Measurements from ENCODE around the gene PER1.
A peak's percentile ranks its signal among the peaks of the same experiment; 100 is the strongest.

The PER1 gene

GRCh38 chr17:8122924-8123694 is 29.1 kb downstream of the PER1 start:
- Histone ChIP-seq H3K9me3 (ENCODE audit: low read depth, low read length) (no peaks in the 10 kb centered on the region), H3K36me3 (ENCODE audit: insufficient read depth, low read length) (no peaks in the 10 kb centered on the region), H3K27ac (no peak overlapping the region), H3K4me3 (peak overlapping the region; percentile 97), H3K9ac (ENCODE audit: insufficient read length) (peak overlapping the region; percentile 58)
- TF ChIP-seq EZH2 (IDR thresholded peaks at IDR 0.05) (no peak), POLR2AphosphoS5 (IDR thresholded peaks at IDR 0.05; ENCODE audit: borderline replicate concordance, low read depth, low read length) (no peak), FOXP2 (optimal IDR thresholded peaks at IDR 0.05; ENCODE audit: control extremely low read depth, extremely low read length, insufficient read depth) (no peak)
- no peak for DNase-seq (ENCODE audit: low read depth, low spot score)

- H3K9me3 ChIP-seq (ENCODE audit: low read depth, low read length), result no peaks in the 10 kb centered on the region
- no peak for DNase-seq (ENCODE audit: low read depth, low spot score)
- H3K9ac ChIP-seq (ENCODE audit: insufficient read length), result peak overlapping the region; percentile 58
- H3K36me3 ChIP-seq (ENCODE audit: insufficient read depth, low read length), result no peaks in the 10 kb centered on the region
- TF ChIP-seq FOXP2 (optimal IDR thresholded peaks at IDR 0.05; ENCODE audit: control extremely low read depth, extremely low read length, insufficient read depth), result no peak
- no peak for TF ChIP-seq EZH2 (IDR thresholded peaks at IDR 0.05)
- TF ChIP-seq POLR2AphosphoS5 (IDR thresholded peaks at IDR 0.05; ENCODE audit: borderline replicate concordance, low read depth, low read length), result no peak
- H3K27ac ChIP-seq, result no peak overlapping the region
- peak overlapping the region; percentile 97 for H3K4me3 ChIP-seq
Measured at GRCh38 chr17:8122422-8122923, 29.7 kb downstream of the PER1 start.

GRCh38 chr17:8121681-8122421 is 30.4 kb downstream of the PER1 start:
- Histone ChIP-seq H3K4me3 (peak overlapping the region; percentile 97), H3K9me3 (ENCODE audit: low read depth, low read length) (no peaks in the 10 kb centered on the region), H3K36me3 (ENCODE audit: insufficient read depth, low read length) (no peaks in the 10 kb centered on the region), H3K27ac (no peak overlapping the region), H3K9ac (ENCODE audit: insufficient read length) (no peak overlapping the region)
- TF ChIP-seq FOXP2 (optimal IDR thresholded peaks at IDR 0.05; ENCODE audit: control extremely low read depth, extremely low read length, insufficient read depth) (no peak), EZH2 (IDR thresholded peaks at IDR 0.05) (no peak), POLR2AphosphoS5 (IDR thresholded peaks at IDR 0.05; ENCODE audit: borderline replicate concordance, low read depth, low read length) (no peak)
- no peak for DNase-seq (ENCODE audit: low read depth, low spot score)

GRCh38 chr17:8121407-8121680 is 30.9 kb downstream of the PER1 start:
- Histone ChIP-seq H3K27ac (no peak overlapping the region), H3K9ac (ENCODE audit: insufficient read length) (no peak overlapping the region)

DNA sequence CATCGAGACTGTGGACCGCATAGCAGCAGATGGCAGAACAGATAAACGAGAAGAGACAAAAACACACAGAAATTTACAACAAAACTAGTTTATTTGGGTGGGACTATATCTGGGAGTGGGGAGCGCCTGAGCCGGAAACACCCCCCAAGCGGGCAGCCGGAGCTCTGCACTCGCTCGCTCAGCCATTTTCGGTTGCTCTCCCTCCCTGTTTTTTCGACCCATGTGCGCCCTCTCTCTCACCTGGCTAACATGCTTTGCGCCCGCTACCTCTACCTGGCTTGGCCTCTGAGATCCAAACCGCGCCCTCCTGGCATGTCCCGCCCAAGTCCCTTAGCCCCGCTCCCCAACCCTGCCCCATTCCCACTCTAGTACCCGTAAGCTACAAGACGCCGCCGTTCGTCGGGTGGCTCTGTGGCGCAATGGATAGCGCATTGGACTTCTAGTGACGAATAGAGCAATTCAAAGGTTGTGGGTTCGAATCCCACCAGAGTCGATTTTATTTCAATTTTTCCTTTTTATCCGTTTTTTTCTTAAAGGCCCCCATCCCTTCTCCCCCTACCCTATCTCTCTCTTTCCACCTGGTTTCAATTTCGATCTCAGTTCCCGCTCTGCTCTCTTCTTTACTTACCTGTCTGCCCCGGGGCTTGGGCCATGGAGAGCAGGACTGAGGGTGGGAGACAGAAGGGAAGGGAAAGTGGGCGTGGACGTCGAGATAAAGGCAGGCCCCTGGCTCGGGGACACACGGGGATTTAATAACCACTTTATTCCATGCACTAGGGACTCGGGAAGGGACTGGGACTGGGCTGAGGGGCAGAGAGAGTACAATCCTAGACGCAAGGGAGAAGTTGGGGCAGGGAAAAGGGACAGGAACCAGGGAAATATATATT is 31.4 kb downstream of the PER1 start:
- DNase-seq (ENCODE audit: low read depth, low spot score), result no peak
- Histone ChIP-seq H3K9ac (ENCODE audit: insufficient read length) (peak overlapping the region; percentile 62), H3K36me3 (ENCODE audit: insufficient read depth, low read length) (no peaks in the 10 kb centered on the region), H3K4me3 (peak overlapping the region; percentile 97), H3K9me3 (ENCODE audit: low read depth, low read length) (no peaks in the 10 kb centered on the region), H3K27ac (peak overlapping the region; percentile 73)
- TF ChIP-seq POLR2AphosphoS5 (IDR thresholded peaks at IDR 0.05; ENCODE audit: borderline replicate concordance, low read depth, low read length) (peak; percentile 61), EZH2 (IDR thresholded peaks at IDR 0.05) (no peak), FOXP2 (optimal IDR thresholded peaks at IDR 0.05; ENCODE audit: control extremely low read depth, extremely low read length, insufficient read depth) (no peak)

More at GRCh38 chr17:8121407-8121680, 30.9 kb downstream of the PER1 start:
- Histone ChIP-seq H3K9me3 (ENCODE audit: low read depth, low read length) (no peaks in the 10 kb centered on the region), H3K36me3 (ENCODE audit: insufficient read depth, low read length) (no peaks in the 10 kb centered on the region), H3K4me3 (peak overlapping the region; percentile 97)
- no peak for DNase-seq (ENCODE audit: low read depth, low spot score)
- no peak for TF ChIP-seq EZH2 (IDR thresholded peaks at IDR 0.05)
- no peak for TF ChIP-seq POLR2AphosphoS5 (IDR thresholded peaks at IDR 0.05; ENCODE audit: borderline replicate concordance, low read depth, low read length)
- TF ChIP-seq FOXP2 (optimal IDR thresholded peaks at IDR 0.05; ENCODE audit: control extremely low read depth, extremely low read length, insufficient read depth), result no peak

- peak overlapping the region; percentile 72 for H3K9ac ChIP-seq (ENCODE audit: insufficient read length)
Measured at GRCh38 chr17:8119581-8120519, 32.4 kb downstream of the PER1 start.

More at GRCh38 chr17:8119581-8120519, 32.4 kb downstream of the PER1 start:
- Histone ChIP-seq H3K4me3 (peak overlapping the region; percentile 97), H3K27ac (peak overlapping the region; percentile 80), H3K36me3 (ENCODE audit: insufficient read depth, low read length) (no peaks in the 10 kb centered on the region), H3K9me3 (ENCODE audit: low read depth, low read length) (no peaks in the 10 kb centered on the region)
- no peak for TF ChIP-seq FOXP2 (optimal IDR thresholded peaks at IDR 0.05; ENCODE audit: control extremely low read depth, extremely low read length, insufficient read depth)
- no peak for TF ChIP-seq POLR2AphosphoS5 (IDR thresholded peaks at IDR 0.05; ENCODE audit: borderline replicate concordance, low read depth, low read length)
- no peak for TF ChIP-seq EZH2 (IDR thresholded peaks at IDR 0.05)
- DNase-seq (ENCODE audit: low read depth, low spot score), result peak; percentile 79

All from SK-N-MC (cell line).